SH-SY5Y (cell line): ENCODE results near the gene STAT4.

ENCODE experiments used
- GATA2 ChIP-seq: IDR thresholded peaks from 2 replicates; pipeline ENCODE4 v1.6.1; 2011; ENCODE audit warnings: mild to moderate bottlenecking, low read depth, low read length
- GATA3 ChIP-seq: IDR thresholded peaks from 2 replicates; pipeline ENCODE4 v1.6.1; 2011; ENCODE audit warnings: low read depth, mild to moderate bottlenecking, low read length, moderate library complexity

GRCh38 chr2:191013682-191013931 lies 137.2 kb downstream of the STAT4 start:
- TF ChIP-seq GATA3 (no peak), GATA2 (no peak)
